Heart right ventricle (tissue), 16 donors: ENCODE measurements around the gene ASB6. TPM values are rescaled to one million over a fixed set of nuclear protein-coding genes. Genes with fewer than 3 reads are reported as not detected.

Source experiments
- ATAC-seq, 8 donors: fragments of 200-7000 bp; cut with Tn5 transposase; one replicate each; pipeline ENCODE4 v1.9.1; 2020; ENCODE audit warnings: mild to moderate bottlenecking in 8 of 8, moderate library complexity in 8 of 8, moderate number of reproducible peaks in 1 of 8
- DNase-seq, 2 donors: peaks; one replicate each; pipeline ENCODE4 v3.0.0-alpha.2; 2020
- H3K27ac ChIP-seq, 10 donors: fragments of 200-600 bp; sonication (generic) in 2 of 10; one replicate each; pipeline versions ENCODE4 v1.5.0 to v1.8.0; 2020 to 2022; ENCODE audit warnings: mild to moderate bottlenecking in 3 of 10
- H3K27me3 ChIP-seq, 7 donors: fragments of 200-600 bp; one replicate each; pipeline ENCODE4 v1.8.0; 2021 to 2022; ENCODE audit warnings: mild to moderate bottlenecking in 2 of 7
- H3K36me3 ChIP-seq, 9 donors: fragments of 200-600 bp; sonication (generic) in 1 of 9; one replicate each; pipeline versions ENCODE4 v1.5.0 to v1.8.0; 2020 to 2022; ENCODE audit warnings: mild to moderate bottlenecking in 2 of 9
- H3K4me1 ChIP-seq, 9 donors: fragments of 200-600 bp; sonication (generic) in 1 of 9; one replicate each; pipeline versions ENCODE4 v1.5.0 to v1.8.0; 2020 to 2022; ENCODE audit warnings: mild to moderate bottlenecking in 4 of 9
- H3K4me3 ChIP-seq, 10 donors: fragments of 200-600 bp; sonication (generic) in 2 of 10; one replicate each; pipeline versions ENCODE4 v1.5.0 to v1.8.0; 2020 to 2022; ENCODE audit warnings: mild to moderate bottlenecking in 7 of 10, moderate library complexity in 2 of 10
- H3K9me3 ChIP-seq, 11 donors: fragments of 200-600 bp in 10 of 11; sonication (generic) in 2 of 11; one replicate each; pipeline versions ENCODE4 v1.5.0 to v1.8.0; 2013 to 2022; ENCODE audit warnings: mild to moderate bottlenecking in 2 of 11, control low read depth in 1 of 11, moderate library complexity in 1 of 11
- CTCF ChIP-seq, 9 donors: fragments of 200-600 bp; sonication (generic) in 2 of 9; IDR thresholded peaks; one replicate each; pipeline versions ENCODE4 v1.5.0 to v1.8.0; 2021 to 2022; ENCODE audit warnings: antibody characterized with exemption in 9 of 9, mild to moderate bottlenecking in 5 of 9, moderate library complexity in 1 of 9
- WGBS, 2 donors: extraction: QIAGEN DNeasy Blood & Tissue Kit; methylation state at CpG; one replicate each; pipeline ENCODE4 v1.1.7; 2013; ENCODE audit warnings: inconsistent platforms in 1 of 2; 5-methylcytosine and 5-hydroxymethylcytosine counted together
- intact Hi-C, 10 donors: fragments of 100-400 bp; cut with DNase I; formaldehyde crosslinking; loops; one replicate each; pipeline versions ENCODE4 v1.11.1 to v1.14.2; 2022
- polyA plus RNA-seq, 2 donors: library from polyadenylated mRNA; stranded (reverse); fragments of 200-250 nt; gene quantifications; one replicate each; pipeline ENCODE4 v1.2.3, GENCODE V29; 2013
- total RNA-seq, 10 donors: library from RNA; stranded (reverse); fragmentation: NEBNext Ultra II Directional in 3 of 10; extraction: Animal tissue kit (Norgen Biotek cat#: 25700) in 3 of 10; gene quantifications; one replicate each; pipeline versions ENCODE4 v1.2.1 to v1.2.4, GENCODE V29; 2021 to 2023
- donor health status: Arrhythmogenic right ventricular cardiomyopathy.
- donor health status: ischemic (EF 13 %, LVEDD 7.1; RV severe dilation, severe dysfunction).
- donor health status: healthy with polysubstance abuse.
- donor health status: DM: no; HTN: yes; CAD: no.
- donor health status: DM: no; HTN: no; CAD: no.
- donor health status: ischemic (EF 25% LVEDD 6.9; RV normal size, moderate dysfunction).
- donor health status: ischemic (EF 25% LVEDD 5.7; RV mildly dilated, moderate dysfunction).
- donor health status: healthy.
- donor health status: DM: yes; HTN: yes; CAD: no.
- donor health status: Ischemic cardiomyopathy.
- donor health status: ischemic (EF 35%, LVEDD 5.7; RV mildly dilated, moderate dysfunction).
- donor health status: nonischemic (EF 11% LVEDD 7.7; RV severe dilation, severe dysfunction).
- donor health status: DM: yes; HTN: yes; CAD: no.
- donor health status: PGD.
- donor health status: ischemic (EF 29% LVEDD 5.4; RV normal size, mild dysfunction).
- donor health status: nonischemic (EF 23%, LVEDD 6.1; RV moderate dilation, normal function).

Gene ASB6
- total and polyA plus RNA-seq, 12 donors: 6.2 to 11.8 (median 9.4) TPM

GRCh38 chr9:129673602-129674001, 31.7 kb upstream of the ASB6 start:
- ATAC-seq: no peak
- H3K27ac ChIP-seq: no peak overlapping the region
- H3K4me3 ChIP-seq: no peak overlapping the region
- no peak for DNase-seq
- H3K4me1 ChIP-seq: peaks cover 0 to 3% (median 0%) of the 10 kb centered on the region in 9 donors
- TF ChIP-seq CTCF (IDR thresholded peaks at IDR 0.05): no peak
- H3K27me3 ChIP-seq: peaks cover 0 to 20% (median 13%) of the 10 kb centered on the region in 7 donors
- 69 to 78% methylated on average over 12 of the region's 12 CpGs for WGBS, 2 donors
- H3K9me3 ChIP-seq: no peaks in the 10 kb centered on the region
- no peaks in the 10 kb centered on the region for H3K36me3 ChIP-seq
- intact Hi-C loops: no loop called here

GRCh38 chr9:129672702-129673101, 30.8 kb upstream of the ASB6 start:
- 84 to 89% methylated on average over 8 of the region's 8 CpGs for WGBS, 2 donors
- DNase-seq (no peak), ATAC-seq (no peak)
- Histone ChIP-seq H3K36me3 (no peaks in the 10 kb centered on the region), H3K27ac (no peak overlapping the region), H3K9me3 (no peaks in the 10 kb centered on the region), H3K4me3 (no peak overlapping the region), H3K4me1 (peaks cover 0 to 3% (median 0%) of the 10 kb centered on the region in 9 donors), H3K27me3 (peaks cover 0 to 28% (median 11%) of the 10 kb centered on the region in 7 donors)
- intact Hi-C loops: no loop called here
- no peak for TF ChIP-seq CTCF (IDR thresholded peaks at IDR 0.05)

GRCh38 chr9:129671519-129671918, 29.6 kb upstream of the ASB6 start:
- Histone ChIP-seq H3K36me3 (no peaks in the 10 kb centered on the region), H3K27ac (no peak overlapping the region), H3K9me3 (no peaks in the 10 kb centered on the region), H3K4me1 (peaks cover 0 to 3% (median 0%) of the 10 kb centered on the region in 9 donors), H3K27me3 (peaks cover 5 to 33% (median 23%) of the 10 kb centered on the region in 7 donors), H3K4me3 (no peak overlapping the region)
- 82 to 84% methylated on average over 7 of the region's 7 CpGs for WGBS, 2 donors
- intact Hi-C loops: no loop called here
- ATAC-seq (peak in 1 of 8 donors; percentile 16), DNase-seq (no peak)
- no peak for TF ChIP-seq CTCF (IDR thresholded peaks at IDR 0.05)

- WGBS, 2 donors: 88 to 90% methylated on average over 9 of the region's 9 CpGs
- H3K27ac ChIP-seq: no peak overlapping the region
- no peak for ATAC-seq
These were observed 29.1 kb upstream of the ASB6 start for GRCh38 chr9:129671065-129671464.

More at GRCh38 chr9:129671065-129671464, 29.1 kb upstream of the ASB6 start:
- intact Hi-C loops: no loop called here
- no peak for DNase-seq
- no peak overlapping the region for H3K4me3 ChIP-seq
- no peaks in the 10 kb centered on the region for H3K9me3 ChIP-seq
- H3K27me3 ChIP-seq: peaks cover 5 to 36% (median 26%) of the 10 kb centered on the region in 7 donors
- no peaks in the 10 kb centered on the region for H3K36me3 ChIP-seq
- TF ChIP-seq CTCF (IDR thresholded peaks at IDR 0.05): no peak
- peaks cover 0 to 7% (median 0%) of the 10 kb centered on the region in 9 donors for H3K4me1 ChIP-seq
